ENCODE data around the gene GJB3. TPM values are rescaled to one million over a fixed set of nuclear protein-coding genes. Genes with fewer than 3 reads are reported as not detected.

The GJB3 gene
- total and polyA plus RNA-seq, 7 experiments from 2014 or later, result not detected

- intact Hi-C loops (cut with micrococcal nuclease), result no loop called here
- H3K27ac ChIP-seq (ENCODE audit: low read depth, low read length), result no peak overlapping the region
- peaks cover 0 to 3% (median 0%) of the 10 kb centered on the region in 5 donors for H3K36me3 Mint-ChIP-seq
- peaks cover under 1 to 18% (median 4%) of the 10 kb centered on the region in 5 donors for H3K27me3 Mint-ChIP-seq
- no peak overlapping the region for H3K4me3 Mint-ChIP-seq
- no peaks in the 10 kb centered on the region for H3K4me1 ChIP-seq (ENCODE audit: control insufficient read depth in 2 of 2, insufficient read depth in 2 of 2, low read length in 2 of 2)
- CTCF ChIA-PET, result no interaction called here
- no peak overlapping the region for H3K4me3 ChIP-seq (ENCODE audit: low read length)
- H3K27me3 ChIP-seq (ENCODE audit: control insufficient read depth in 2 of 2, insufficient read depth in 2 of 2, low read length in 2 of 2), result no peaks in the 10 kb centered on the region
- POLR2A ChIA-PET, result no interaction called here
- DNase-seq (no peak), ATAC-seq (no peak)
- no peaks in the 10 kb centered on the region for H3K4me1 Mint-ChIP-seq
- H3K36me3 ChIP-seq (ENCODE audit: control insufficient read depth in 2 of 3, insufficient read depth in 3 of 3, low read length in 3 of 3), result no peaks in the 10 kb centered on the region
- H3K27ac Mint-ChIP-seq, result no peak overlapping the region
- H3K9me3 ChIP-seq (ENCODE audit: control insufficient read depth in 2 of 3, low read length in 3 of 3), result no peaks in the 10 kb centered on the region
- H3K9me3 Mint-ChIP-seq, result no peaks in the 10 kb centered on the region
Measured at GRCh38 chr1:34758751-34759150, 22.3 kb upstream of the GJB3 start.

GRCh38 chr1:34759503-34760357 lies 21.3 kb upstream of the GJB3 start, which contains the start of gene GJB4:
GJB4 (plus strand) TSS chr1:34759740; CDS start chr1:34761255, 1,515 bp downstream.
- no peak for DNase-seq
- H3K27ac Mint-ChIP-seq, result no peak within 1 kb of the TSS
- intact Hi-C loops (cut with micrococcal nuclease), result no loop called here
- no peaks in the 10 kb centered on the region for H3K36me3 Mint-ChIP-seq
- ATAC-seq, result no peak
- ChIA-PET CTCF (interaction anchor here (0.7 kb wide), 1 partner anchor 16 kb away, joined by 3 read pairs; no protein-coding TSS in a partner anchor), POLR2A (no interaction called here)
- no peak within 1 kb of the TSS for H3K4me3 ChIP-seq (ENCODE audit: low read length)
- peaks cover 0 to 17% (median 4%) of the 10 kb centered on the region in 5 donors for H3K27me3 Mint-ChIP-seq
- no peaks in the 10 kb centered on the region for H3K9me3 Mint-ChIP-seq
- H3K27ac ChIP-seq (ENCODE audit: low read depth, low read length), result no peak within 1 kb of the TSS
- H3K4me3 Mint-ChIP-seq, result no peak within 1 kb of the TSS
- no peaks in the 10 kb centered on the region for H3K27me3 ChIP-seq (ENCODE audit: control insufficient read depth in 2 of 2, insufficient read depth in 2 of 2, low read length in 2 of 2)
- H3K9me3 ChIP-seq (ENCODE audit: control insufficient read depth in 2 of 3, low read length in 3 of 3), result no peaks in the 10 kb centered on the region
- H3K4me1 ChIP-seq (ENCODE audit: control insufficient read depth in 2 of 2, insufficient read depth in 2 of 2, low read length in 2 of 2), result no peaks in the 10 kb centered on the region
- H3K36me3 ChIP-seq (ENCODE audit: control insufficient read depth in 2 of 3, insufficient read depth in 3 of 3, low read length in 3 of 3), result no peaks in the 10 kb centered on the region
- H3K4me1 Mint-ChIP-seq, result no peaks in the 10 kb centered on the region

- no peak overlapping the region for H3K4me3 ChIP-seq (ENCODE audit: low read length)
- no peaks in the 10 kb centered on the region for H3K27me3 ChIP-seq (ENCODE audit: control insufficient read depth in 2 of 2, insufficient read depth in 2 of 2, low read length in 2 of 2)
- no peaks in the 10 kb centered on the region for H3K36me3 ChIP-seq (ENCODE audit: control insufficient read depth in 2 of 3, insufficient read depth in 3 of 3, low read length in 3 of 3)
- Mint-ChIP-seq H3K36me3 (no peaks in the 10 kb centered on the region), H3K4me3 (no peak overlapping the region), H3K27me3 (peaks cover 0 to 17% (median 4%) of the 10 kb centered on the region in 5 donors), H3K4me1 (no peaks in the 10 kb centered on the region), H3K9me3 (no peaks in the 10 kb centered on the region), H3K27ac (no peak overlapping the region)
- no peaks in the 10 kb centered on the region for H3K9me3 ChIP-seq (ENCODE audit: control insufficient read depth in 2 of 3, low read length in 3 of 3)
- DNase-seq, result no peak
- ChIA-PET CTCF (no interaction called here), POLR2A (no interaction called here)
- no peaks in the 10 kb centered on the region for H3K4me1 ChIP-seq (ENCODE audit: control insufficient read depth in 2 of 2, insufficient read depth in 2 of 2, low read length in 2 of 2)
- ATAC-seq, result no peak
- no peak overlapping the region for H3K27ac ChIP-seq (ENCODE audit: low read depth, low read length)
- intact Hi-C loops (cut with micrococcal nuclease), result no loop called here
Measured at GRCh38 chr1:34761176-34761761, 19.7 kb upstream of the GJB3 start.

- Mint-ChIP-seq H3K9me3 (no peaks in the 10 kb centered on the region), H3K4me1 (no peaks in the 10 kb centered on the region), H3K27ac (no peak overlapping the region), H3K36me3 (no peaks in the 10 kb centered on the region), H3K27me3 (peaks cover 0 to 17% (median 4%) of the 10 kb centered on the region in 5 donors), H3K4me3 (no peak overlapping the region)
- Histone ChIP-seq H3K27ac (ENCODE audit: low read depth, low read length) (no peak overlapping the region), H3K9me3 (ENCODE audit: control insufficient read depth in 2 of 3, low read length in 3 of 3) (no peaks in the 10 kb centered on the region), H3K4me3 (ENCODE audit: low read length) (no peak overlapping the region), H3K36me3 (ENCODE audit: control insufficient read depth in 2 of 3, insufficient read depth in 3 of 3, low read length in 3 of 3) (no peaks in the 10 kb centered on the region), H3K4me1 (ENCODE audit: control insufficient read depth in 2 of 2, insufficient read depth in 2 of 2, low read length in 2 of 2) (no peaks in the 10 kb centered on the region), H3K27me3 (ENCODE audit: control insufficient read depth in 2 of 2, insufficient read depth in 2 of 2, low read length in 2 of 2) (no peaks in the 10 kb centered on the region)
- POLR2A ChIA-PET, result no interaction called here
- ATAC-seq (no peak), DNase-seq (no peak)
- CTCF ChIA-PET, result no interaction called here
- intact Hi-C loops (cut with micrococcal nuclease), result no loop called here
Measured at GRCh38 chr1:34761776-34762307, 19.2 kb upstream of the GJB3 start.

- no peak overlapping the region for H3K4me3 Mint-ChIP-seq
- H3K36me3 ChIP-seq (ENCODE audit: control insufficient read depth in 2 of 3, insufficient read depth in 3 of 3, low read length in 3 of 3), result no peaks in the 10 kb centered on the region
- H3K4me1 ChIP-seq (ENCODE audit: control insufficient read depth in 2 of 2, insufficient read depth in 2 of 2, low read length in 2 of 2), result no peaks in the 10 kb centered on the region
- intact Hi-C loops (cut with micrococcal nuclease), result no loop called here
- no peaks in the 10 kb centered on the region for H3K9me3 Mint-ChIP-seq
- CTCF ChIA-PET, result no interaction called here
- ATAC-seq (no peak), DNase-seq (no peak)
- H3K4me3 ChIP-seq (ENCODE audit: low read length), result no peak overlapping the region
- no peak overlapping the region for H3K27ac Mint-ChIP-seq
- H3K9me3 ChIP-seq (ENCODE audit: control insufficient read depth in 2 of 3, low read length in 3 of 3), result no peaks in the 10 kb centered on the region
- peaks cover 0 to 17% (median 4%) of the 10 kb centered on the region in 5 donors for H3K27me3 Mint-ChIP-seq
- no peak overlapping the region for H3K27ac ChIP-seq (ENCODE audit: low read depth, low read length)
- H3K27me3 ChIP-seq (ENCODE audit: control insufficient read depth in 2 of 2, insufficient read depth in 2 of 2, low read length in 2 of 2), result no peaks in the 10 kb centered on the region
- H3K4me1 Mint-ChIP-seq, result no peaks in the 10 kb centered on the region
- H3K36me3 Mint-ChIP-seq, result no peaks in the 10 kb centered on the region
- POLR2A ChIA-PET, result no interaction called here
Measured at GRCh38 chr1:34762474-34763141, 18.4 kb upstream of the GJB3 start.

GRCh38 chr1:34763142-34763781 lies 17.8 kb upstream of the GJB3 start:
- DNase-seq (no peak), ATAC-seq (no peak)
- no peaks in the 10 kb centered on the region for H3K4me1 Mint-ChIP-seq
- peaks cover 0 to 13% (median 4%) of the 10 kb centered on the region in 5 donors for H3K27me3 Mint-ChIP-seq
- Histone ChIP-seq H3K36me3 (ENCODE audit: control insufficient read depth in 2 of 3, insufficient read depth in 3 of 3, low read length in 3 of 3) (no peaks in the 10 kb centered on the region), H3K27me3 (ENCODE audit: control insufficient read depth in 2 of 2, insufficient read depth in 2 of 2, low read length in 2 of 2) (no peaks in the 10 kb centered on the region), H3K9me3 (ENCODE audit: control insufficient read depth in 2 of 3, low read length in 3 of 3) (no peaks in the 10 kb centered on the region), H3K4me1 (ENCODE audit: control insufficient read depth in 2 of 2, insufficient read depth in 2 of 2, low read length in 2 of 2) (no peaks in the 10 kb centered on the region), H3K27ac (ENCODE audit: low read depth, low read length) (no peak overlapping the region), H3K4me3 (ENCODE audit: low read length) (no peak overlapping the region)
- intact Hi-C loops (cut with micrococcal nuclease), result no loop called here
- H3K27ac Mint-ChIP-seq, result no peak overlapping the region
- ChIA-PET POLR2A (no interaction called here), CTCF (no interaction called here)
- no peaks in the 10 kb centered on the region for H3K36me3 Mint-ChIP-seq
- H3K9me3 Mint-ChIP-seq, result no peaks in the 10 kb centered on the region
- H3K4me3 Mint-ChIP-seq, result no peak overlapping the region
